GM19468 (cell line): ENCODE data around the gene IFIT5.
"Not testable (repeated sequence)": the region's sequence is repeated elsewhere in the genome, so short reads cannot be mapped to it uniquely, and the experiment has no call there.

Source experiments
- ATAC-seq: cut with Tn5 transposase; IDR thresholded peaks from one replicate; pipeline ENCODE4 v1.9.1; 2021; ENCODE audit warnings: mild to moderate bottlenecking, moderate library complexity, moderate number of reproducible peaks; ENCODE audit not compliant: unreplicated experiment; ENCODE audit errors: extremely low read depth

Gene IFIT5, protein sequence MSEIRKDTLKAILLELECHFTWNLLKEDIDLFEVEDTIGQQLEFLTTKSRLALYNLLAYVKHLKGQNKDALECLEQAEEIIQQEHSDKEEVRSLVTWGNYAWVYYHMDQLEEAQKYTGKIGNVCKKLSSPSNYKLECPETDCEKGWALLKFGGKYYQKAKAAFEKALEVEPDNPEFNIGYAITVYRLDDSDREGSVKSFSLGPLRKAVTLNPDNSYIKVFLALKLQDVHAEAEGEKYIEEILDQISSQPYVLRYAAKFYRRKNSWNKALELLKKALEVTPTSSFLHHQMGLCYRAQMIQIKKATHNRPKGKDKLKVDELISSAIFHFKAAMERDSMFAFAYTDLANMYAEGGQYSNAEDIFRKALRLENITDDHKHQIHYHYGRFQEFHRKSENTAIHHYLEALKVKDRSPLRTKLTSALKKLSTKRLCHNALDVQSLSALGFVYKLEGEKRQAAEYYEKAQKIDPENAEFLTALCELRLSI

DNA sequence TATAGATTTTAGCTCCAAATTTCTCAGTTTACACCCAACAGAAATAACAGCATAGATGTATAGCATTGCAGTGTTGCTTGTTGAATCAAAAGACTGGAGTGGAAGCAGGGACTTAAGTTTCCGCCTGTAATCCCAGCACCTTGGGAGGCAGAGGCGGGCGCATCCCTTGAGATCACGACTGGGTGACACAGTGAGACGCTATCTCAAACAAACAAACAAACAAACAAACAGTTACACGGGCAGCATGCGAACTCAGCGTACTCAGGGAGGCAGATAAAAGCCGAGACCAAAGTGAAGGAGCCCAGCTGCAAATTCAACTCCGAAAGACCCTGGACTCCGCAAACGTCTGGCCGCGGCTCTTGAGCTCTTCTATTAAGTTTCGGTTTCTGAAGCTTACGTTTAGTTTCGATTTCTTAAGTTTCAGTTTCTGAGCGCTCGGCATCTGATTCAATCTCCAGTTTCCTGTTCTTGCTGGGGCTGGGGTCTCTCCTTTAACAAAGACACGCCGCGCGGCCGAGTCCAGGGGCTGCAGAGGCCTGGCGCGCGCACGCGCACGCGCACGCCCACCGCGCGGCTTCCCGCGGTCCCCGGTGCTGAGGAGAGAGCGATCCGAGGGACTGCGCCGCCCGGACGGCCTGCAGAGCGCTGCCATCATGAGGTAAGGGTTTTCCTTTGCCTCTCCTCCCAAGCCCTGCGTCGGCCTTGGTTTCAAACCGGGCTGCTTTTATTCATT lies at the start of gene IFIT5:
TSS of gene IFIT5 (plus strand) at position 423 of the 733 bp plus-strand sequence. CDS start at position 654, 231 bp downstream.
- ATAC-seq, result peak; percentile 38

DNA sequence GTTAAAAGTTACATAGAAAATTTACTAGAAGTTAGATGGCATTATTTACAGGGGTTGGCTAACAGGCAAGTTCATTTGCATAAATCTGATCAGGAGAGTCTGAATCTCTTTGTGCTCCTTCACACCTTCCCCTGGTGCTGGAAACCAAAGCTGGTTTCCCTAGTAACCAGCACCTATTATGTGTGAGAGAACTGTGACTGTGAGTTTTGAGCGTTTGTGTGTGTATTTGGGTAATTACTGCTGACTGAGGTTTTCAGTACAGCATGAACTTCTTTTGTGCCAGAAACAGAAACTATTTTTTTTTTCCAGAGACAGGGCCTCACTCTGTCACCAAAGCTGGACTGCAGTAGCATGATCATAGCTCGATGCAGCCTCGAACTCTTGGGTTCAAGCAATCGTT lies 46.8 kb upstream of the IFIT5 start:
- ATAC-seq, result peak; percentile 18

DNA sequence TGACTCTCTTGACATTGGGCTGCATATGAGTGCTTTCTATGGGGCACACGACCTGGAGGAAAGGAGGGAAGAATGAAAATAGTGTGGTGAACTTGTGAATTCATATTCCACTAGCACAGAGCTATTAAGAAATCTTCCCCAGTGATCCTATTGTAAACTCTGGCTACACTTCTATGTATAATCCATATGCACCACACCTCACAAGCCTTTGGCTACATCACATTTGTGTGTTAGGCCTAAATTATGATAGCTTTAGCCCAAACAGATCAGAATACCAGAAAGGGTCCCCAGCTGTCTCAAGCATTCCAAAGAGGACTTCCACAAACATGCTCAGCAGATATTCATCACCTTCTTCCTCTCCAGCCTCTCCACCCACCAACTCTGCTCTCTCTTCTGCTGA lies 46.2 kb upstream of the IFIT5 start:
- ATAC-seq, result no peak

DNA sequence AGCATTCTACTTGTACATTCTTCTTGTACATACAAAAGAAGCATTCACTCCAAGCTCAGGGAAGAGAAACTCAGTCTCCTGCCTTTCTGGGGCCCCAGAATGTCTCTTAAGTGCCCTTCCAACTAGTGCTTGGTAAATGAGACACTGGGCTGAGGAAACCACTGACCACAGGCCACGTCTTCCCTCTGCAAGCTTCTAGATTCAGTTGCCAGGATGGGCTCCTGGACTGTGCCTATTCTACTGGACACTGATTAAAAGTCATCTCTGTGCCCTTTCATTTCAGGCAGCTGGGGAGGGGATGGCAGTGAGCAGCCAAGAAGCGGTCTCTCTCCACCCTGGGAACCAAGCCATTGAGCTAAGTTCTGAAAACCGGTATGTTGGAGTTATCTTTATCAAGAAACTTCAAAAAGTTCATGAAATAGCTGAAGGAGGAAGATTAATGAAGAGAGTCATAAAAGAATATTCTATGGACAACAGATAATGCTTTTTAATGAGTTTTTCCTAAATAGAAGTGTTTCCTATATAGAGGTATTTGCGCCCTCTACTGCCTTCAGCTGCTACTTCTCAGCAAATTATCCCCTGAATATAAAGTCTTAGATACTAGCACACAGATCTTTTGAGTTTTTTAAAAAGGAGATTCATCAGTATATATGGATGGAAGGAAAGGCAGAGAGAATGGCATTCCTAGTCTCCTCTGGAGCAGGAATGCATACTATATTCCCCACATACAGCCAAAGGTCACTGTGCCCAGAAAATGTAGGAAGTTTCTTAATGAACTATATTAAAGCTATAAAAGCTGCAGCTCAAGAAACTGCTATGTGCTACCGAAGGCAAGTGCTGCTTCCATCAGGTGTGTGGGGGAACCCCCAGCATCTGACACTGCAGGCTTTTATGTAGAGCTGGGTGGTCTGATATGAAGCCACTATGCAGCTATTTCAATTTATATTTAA lies 44.9 kb upstream of the IFIT5 start:
- ATAC-seq, result no peak

DNA sequence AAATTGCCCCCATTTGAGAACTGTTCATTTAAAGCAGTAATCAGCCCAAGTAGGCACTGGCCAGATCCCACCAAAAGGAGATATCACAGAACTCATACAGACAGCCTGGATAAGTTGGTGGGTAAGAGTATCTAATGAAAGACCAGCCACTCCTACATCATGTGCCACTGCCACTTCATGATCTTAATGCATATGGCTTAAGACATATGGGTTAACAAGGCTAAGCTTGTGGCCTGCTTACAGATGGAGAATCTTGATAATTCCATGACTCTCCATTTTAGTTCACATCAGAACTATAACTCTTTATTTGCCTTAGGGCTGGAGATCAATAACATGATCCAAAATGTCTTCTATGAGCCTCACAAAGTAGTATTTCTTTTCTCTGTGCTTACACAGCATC lies 43.3 kb upstream of the IFIT5 start:
- no peak for ATAC-seq

DNA sequence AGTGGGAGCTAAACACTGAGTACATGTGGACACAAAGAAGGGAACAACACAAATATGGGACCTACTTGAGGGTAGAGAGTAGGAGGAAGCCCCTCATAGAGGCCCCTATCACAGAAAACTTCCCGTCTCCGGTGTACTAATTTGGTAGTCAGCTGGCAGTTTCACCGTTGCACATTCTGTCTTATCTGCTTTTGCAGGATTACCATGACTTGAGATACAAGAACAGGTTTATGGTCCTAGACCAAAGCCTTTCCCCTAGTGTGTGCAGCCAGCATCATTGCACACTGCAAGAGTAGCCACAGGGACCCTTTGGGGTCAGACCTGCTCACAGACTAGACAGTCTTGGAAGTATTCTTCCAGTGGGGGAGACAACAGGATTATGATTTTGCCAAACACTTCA lies 42.4 kb upstream of the IFIT5 start:
- no peak for ATAC-seq

DNA sequence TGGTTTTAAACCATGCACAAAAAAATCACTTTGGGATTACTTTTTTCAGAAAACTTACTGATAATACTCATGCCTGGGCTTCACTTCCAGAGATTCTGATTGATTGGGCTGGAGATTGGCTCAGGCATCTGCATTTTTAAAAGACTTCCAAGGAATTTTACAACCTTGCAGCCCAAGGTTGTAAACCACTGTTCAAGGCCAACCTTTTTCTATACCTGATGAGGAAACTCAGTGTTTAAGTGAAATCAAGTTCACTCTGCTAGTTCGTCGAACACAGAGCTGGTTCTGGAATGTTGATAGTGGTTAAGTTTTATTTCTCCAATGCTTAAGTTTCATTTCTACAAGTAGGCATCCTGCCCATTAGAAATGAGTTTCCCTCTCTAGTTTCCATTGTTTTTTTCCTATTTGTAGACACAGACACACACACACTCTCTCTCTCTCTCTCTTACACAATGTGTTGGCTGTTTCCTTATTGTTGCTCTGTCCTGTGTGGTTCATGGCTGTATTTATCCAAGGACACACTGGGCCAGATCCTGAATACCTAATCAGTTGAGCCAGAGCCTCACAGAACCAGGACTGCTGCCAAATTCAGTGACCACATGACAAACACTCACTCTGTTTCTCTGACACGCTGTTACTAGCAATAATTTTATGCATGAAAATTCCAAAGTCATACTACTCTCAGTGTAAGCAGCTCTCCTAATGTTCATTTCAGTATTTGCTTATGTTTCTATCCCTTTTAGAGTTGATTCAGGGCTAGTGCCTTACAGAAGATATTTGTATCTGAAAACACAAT lies 40.3 kb upstream of the IFIT5 start:
- ATAC-seq, result no peak

DNA sequence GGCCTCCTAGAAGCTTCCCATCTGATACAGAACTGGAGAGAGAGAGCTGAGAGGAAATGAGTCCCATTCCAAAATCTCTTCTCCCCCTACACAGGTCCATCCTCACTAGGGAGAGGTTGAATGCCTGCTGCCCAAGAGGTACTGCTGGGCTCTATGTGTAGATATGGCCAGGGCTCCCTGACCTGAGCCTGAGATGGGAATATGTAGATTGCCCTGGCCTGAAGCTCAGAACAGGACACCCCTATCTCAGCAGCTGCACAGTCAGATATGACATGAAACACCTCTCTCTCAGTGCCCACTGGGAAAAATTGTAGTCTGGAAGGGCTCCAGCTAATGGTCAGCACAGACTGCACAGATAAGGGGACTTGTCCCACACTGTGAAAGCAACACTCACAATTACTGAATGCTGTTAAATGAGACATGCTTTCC lies 39.6 kb upstream of the IFIT5 start:
- no peak for ATAC-seq

DNA sequence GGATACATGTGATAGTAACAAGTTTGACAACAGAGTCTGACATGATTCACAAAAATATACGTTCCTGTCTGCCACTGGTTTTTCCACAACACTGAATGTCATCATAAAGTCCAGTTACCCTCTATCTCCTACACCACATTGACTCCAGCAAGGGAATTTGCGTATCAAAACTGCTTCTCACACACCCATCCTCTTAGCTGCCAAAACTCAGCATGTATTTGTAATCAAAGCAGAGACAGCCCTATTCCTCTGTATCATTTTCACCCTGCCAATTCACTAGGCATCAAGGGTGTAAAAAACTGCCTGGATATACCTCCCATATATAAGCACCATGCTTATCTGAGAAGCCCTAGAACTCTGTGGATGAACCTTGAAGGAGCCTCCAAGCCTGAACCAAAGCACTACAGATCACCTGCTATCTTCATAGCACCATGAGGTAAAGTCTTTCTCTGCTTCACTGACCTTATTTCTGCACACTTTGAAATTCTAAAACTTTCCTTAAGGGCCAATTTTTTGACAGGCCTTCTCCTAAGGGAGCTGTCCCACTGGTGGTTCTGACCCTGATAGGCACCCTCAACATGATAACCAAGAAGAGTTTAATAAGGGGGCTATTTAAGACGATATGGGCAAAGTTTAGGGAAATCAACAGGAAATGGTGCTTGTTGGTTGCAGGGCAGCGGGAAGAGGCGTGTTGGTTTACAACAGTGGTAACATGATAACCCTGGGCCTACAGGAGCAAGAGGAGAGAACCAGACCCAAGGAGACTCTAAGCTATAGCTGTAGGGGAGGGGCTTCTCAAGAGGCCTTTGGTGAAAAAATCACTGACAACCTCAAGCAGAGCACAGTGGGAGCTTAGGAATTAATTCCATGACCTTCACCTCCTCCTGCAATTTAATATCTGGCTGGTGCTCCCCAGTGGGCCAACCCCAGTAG lies 36.4 kb upstream of the IFIT5 start, which contains the start of gene IFIT1B:
TSS of gene IFIT1B (plus strand) at position 352 of the 933 bp plus-strand sequence. CDS start at position 432, 80 bp downstream.
- no peak for ATAC-seq

DNA sequence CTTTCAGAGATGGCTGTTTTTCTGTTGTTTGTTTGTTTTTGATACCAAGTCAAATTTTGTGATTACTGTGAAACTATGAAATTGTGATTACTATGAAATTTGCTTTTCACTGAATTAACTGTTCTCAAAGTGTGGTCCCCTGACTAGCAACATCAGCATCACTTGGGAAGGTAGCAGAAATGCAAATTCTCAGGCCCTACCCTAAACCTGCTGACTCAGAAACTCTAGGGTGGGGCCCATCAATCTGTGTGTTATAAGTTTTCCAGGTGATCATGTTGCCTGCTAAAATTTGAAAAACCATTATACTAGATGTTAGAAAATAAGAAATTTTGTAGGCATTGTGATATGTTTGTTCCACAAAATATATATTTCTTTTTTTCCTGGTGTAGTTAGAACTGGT lies 35.3 kb upstream of the IFIT5 start:
- ATAC-seq, result no peak

DNA sequence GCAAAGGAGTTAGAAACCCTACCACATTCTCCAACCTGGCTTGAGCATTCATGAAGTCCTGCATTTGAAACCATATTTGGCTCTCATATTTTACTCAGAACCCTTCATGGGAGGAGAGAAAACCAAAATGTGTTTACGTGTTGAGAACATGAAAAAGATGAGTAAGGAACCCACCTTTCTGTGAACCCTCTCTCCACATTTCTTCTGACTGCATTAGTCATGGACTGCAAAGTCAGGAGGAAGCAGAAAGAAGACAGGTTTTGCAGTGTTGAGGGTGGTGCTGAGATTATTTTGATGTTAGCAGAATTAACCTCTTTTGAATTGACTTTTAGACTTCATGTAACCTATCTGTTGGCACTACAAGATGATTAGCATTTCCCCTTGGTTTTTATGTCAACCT lies 31.6 kb upstream of the IFIT5 start:
- ATAC-seq, result no peak

DNA sequence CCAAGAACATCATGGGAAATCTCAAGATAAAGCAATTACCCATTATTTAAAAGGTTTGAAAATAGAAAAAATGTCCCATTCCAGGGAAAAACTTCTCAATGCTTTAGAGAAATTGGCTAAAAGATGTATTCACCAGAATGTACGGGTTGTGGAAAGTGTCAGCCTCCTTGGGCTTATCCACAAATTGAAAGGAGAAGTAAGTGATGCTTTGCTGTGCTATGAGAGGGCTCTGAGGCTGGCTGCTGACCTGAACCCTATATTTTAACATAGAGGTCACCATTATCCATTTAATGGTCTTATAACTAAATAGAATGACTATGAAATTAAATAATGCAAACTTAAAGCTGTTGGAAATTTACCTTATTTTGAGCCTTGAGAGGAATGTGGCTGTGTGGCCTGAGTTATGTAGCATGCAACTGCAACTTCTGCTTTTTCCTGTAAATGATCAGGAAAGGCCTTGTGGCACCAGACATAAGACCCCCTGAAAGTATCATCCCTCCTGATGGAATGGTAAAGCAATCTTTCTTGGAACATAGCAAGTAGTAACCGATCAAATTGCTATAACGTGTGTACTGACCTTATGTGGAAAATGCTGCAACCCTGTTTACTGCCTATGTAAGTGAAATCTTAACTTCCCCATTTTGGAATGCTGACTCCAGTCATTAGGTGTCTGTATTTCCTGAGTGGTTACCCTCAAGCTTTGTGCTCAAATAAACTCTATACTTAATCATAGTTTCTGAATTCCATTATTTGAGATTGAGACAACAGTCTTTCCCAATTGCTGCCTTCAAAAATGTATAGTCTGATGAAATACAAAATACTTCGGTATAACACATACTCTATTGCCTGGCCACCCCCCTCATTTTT lies 29.7 kb upstream of the IFIT5 start:
- ATAC-seq, result no peak

DNA sequence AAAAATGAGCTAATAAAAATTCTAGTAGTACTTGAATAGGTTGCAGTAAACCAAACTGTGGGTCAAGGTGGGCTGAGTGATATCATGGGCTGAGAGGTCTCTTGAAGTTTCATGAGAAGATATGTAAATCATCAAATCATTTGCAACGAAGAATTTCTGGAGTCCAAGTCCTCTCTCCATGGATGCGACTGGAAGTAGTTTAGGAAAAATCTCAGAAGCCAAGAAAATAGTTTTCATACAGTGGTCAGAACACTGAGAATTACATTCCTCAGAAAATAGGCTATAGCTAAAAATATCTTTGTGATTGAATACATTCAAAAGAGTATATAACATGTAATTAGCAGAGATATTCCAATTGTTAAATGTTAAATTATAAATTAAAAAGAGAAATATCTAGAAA lies 25.6 kb upstream of the IFIT5 start:
- no peak for ATAC-seq

DNA sequence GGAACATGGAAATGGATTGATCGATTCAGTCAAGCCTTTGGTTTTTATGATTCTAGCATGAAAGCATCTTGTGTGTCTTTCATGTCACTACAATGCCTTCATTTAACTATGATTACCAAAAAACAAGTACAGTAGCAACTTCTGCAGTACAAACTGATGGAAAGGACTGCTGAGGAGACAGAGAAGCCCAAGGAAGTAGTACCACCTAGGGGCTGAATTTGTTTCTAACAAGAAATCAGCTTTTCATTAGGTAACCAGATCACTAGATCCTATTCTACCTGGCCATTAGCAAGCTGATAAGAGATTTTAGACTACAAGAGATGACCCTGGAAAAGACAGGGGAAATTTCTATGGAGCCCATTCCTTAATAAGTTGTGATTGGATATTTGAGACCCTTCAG lies 25.1 kb upstream of the IFIT5 start:
- no peak for ATAC-seq

DNA sequence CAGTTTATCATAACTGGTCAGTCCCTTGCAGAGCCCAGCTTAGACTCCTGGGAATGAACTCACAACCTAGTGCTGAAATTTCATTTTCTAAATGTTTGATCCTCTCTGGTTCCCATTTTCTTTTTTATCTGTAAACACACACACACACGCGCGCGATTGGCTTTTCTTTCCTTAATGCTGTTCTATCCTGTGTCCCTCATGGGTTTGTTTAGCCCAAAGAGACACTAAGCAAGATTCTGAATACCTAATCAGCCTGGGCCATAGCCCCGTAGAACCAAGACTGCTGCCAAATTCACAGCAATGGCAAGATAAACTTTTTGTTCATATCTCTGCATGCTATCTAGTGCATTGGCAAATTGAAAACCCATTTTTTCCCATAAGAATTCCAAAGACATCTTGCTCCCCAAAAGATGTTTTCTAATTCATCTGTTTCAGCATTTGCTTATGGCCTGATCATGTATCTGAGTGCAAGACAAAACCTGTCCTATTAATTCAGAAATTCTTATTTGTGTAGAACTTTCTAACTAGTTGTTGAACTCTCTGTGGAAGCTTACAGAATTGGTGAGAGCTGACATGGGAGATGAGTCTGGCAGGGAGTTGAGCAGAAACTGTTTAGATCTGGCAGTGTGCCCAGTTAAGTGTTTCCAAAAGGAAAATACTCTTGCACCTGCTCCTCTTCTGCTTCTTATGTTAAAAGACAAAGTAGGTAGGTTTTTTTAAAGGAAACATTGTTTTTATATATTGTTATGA lies 23.7 kb upstream of the IFIT5 start:
- no peak for ATAC-seq

DNA sequence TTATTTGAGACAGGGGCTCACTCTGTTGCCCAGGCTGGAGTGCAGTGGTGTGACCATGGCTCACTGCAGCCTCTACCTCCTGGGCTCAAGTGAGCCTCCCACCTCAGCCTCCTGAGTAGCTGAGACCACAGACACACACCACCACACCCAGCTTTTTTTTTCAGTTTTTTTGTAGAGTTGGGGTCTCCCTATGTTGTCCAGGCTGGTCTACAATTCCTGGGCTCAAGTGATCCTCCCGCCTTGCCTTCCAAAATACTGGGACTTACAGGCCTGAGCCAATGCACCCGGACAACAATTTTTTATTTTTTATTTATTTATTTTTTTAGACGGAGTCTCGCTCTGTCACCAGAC lies 23.2 kb upstream of the IFIT5 start:
- ATAC-seq, result not testable (repeated sequence)
